Stimulated activated CD4-positive, alpha-beta T cell treated with anti-CD3 and anti-CD28 coated beads, Interleukin-12 subunit alpha, Interleukin-12 subunit beta, amount 100 ng/mL, for 48 hours (primary cell): ENCODE measurements around the gene ARCN1.

Source experiments
- DNase-seq, 3 donors: peaks; one replicate each; pipeline ENCODE4 v3.0.0-alpha.2; 2020; ENCODE audit warnings: low read depth in 2 of 3, low spot score in 1 of 3

Gene ARCN1

DNA sequence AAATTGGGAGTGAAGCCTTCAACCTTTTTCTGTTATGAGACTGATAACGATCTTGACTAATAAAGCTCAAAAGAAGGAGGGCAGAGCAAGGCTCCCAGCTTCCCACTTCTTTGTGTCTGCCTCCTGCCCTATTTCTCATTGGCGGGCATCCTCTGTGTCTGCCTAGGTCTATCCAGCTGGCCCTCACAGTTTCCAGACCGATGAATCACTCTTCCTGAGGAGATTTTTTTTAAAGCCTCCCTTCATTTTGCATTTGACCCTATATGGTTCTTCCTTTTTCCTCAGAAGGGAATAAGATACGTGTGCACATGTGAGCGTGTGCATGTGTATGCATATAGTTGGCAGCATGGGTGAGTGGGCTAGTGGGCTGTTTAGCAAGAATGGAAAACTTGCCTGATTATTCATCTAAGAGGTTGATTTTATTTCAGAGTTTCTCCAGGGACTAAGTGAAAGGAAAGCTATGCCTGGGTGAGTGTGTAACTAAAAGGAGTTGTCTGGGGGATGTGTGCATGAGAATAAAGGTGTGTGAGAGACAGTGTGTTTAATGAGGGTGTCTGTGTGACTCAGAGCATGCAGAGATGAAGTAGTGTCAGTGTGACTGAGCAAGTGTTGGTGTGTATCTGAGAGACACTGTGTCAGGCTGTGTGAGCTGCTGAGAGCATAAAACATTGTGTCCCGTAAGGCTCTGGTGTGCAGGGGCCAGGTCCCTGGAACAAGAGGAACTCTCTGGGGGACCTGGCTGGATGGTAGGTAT, 47.4 kb downstream of the ARCN1 start:
- no peak for DNase-seq

DNA sequence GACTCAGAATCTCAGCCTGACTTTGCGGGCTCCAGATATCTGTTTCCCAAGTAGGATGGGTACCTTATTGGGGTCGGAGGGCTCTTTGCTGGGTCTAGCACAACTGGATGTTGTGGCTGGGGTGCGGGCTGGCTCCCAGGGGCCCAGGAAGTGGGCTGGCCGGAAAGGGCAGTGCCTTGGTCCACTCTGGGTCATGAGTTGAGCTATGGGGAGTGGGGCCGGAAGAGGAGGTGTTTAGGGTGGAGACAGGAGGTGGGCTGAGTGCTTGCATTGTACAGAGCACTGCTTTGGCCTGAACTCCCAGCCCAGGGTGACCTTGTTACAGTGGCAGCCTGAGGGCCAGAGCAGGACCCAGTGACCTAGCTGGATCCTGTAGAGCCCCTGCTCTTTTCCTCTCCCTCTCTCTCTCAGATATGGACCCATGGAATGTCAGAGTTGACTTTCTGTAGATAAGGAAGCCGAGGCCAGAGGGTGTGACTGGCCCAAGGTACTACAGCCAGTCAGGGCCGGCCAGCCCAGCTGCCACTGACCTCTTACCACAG, 48.4 kb downstream of the ARCN1 start:
- no peak for DNase-seq

DNA sequence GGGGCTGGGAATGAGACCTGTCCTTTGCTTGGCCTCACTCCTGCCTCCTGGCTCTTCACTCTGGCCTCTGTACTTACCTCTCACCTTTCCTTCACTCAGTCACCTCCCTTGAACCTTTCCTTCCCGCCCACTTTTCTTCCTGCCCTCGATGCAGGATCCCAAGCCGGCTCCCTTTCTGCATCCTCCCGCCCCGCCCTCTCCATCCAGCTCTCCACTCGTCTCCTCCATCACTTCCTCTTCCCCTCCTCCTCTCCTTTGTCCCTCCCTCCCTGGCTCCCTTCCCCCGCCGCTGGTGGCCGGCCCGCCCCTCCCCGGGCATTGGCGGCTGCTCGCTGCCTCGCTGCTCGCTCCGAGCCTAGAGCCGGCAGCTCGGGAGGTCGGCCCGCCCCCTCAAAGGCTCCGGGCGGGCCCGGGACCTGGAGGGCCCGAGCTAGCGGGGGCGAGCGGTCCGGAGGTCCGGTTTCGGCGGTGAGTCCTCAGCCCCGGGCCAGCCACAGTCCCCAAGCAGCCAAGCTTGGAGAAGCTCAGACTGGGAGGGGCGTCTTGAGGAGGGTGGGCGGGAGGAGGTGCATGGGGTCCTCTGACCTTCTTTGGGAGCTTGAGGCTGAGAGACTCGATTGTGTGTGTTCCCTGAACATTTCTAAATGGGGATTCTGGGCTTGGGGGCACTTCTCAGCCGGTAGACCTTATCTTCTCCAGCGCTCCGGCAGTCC, 49.0 kb downstream of the ARCN1 start:
- DNase-seq = peak in 2 of 3 donors; percentile 11 to 30

GRCh38 chr11:118621784-118622375, 49.7 kb downstream of the ARCN1 start:
- DNase-seq = no peak

DNA sequence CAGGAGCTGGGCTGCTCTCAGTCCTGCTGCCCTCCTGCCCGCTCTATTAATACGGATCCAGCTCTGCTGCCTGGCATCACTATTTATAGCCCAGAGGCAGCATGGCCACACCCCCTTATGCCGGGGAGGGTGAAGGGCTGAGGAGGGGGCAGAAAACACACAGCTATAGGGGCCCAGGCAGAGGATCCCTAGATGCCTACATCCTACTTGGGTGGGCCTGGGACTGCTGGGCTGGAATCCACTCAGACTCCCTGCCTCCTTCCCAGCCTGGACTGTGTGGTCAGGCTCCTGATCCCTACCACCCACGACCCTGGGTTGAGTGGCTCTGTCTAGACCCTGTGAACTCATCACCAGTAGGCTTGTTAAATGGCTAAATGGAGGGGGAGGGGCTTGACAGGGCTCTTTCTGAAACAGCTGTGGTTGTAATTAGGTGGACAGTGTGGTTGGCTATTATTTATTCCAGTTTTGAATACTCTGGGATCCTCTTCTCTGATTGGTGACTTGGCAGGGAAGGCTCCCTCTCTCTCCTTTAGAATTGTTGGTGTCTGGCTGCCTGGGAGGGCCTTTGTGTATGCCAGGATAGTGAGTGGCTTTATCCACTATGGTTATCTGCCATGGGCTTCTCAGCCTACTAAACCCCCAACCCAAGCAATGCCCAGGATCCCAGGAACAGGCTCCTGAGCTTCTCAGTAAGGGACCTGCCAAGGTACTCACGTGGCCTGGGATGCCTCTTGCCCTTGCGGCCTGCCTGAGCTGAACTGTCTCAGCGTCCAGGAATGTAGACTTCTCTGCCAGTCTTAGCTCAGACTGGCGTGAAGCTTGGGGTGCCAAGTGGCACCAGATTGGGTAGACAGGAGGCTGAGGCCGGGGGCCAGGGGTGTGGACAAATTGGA, 50.4 kb downstream of the ARCN1 start:
- DNase-seq = no peak

DNA sequence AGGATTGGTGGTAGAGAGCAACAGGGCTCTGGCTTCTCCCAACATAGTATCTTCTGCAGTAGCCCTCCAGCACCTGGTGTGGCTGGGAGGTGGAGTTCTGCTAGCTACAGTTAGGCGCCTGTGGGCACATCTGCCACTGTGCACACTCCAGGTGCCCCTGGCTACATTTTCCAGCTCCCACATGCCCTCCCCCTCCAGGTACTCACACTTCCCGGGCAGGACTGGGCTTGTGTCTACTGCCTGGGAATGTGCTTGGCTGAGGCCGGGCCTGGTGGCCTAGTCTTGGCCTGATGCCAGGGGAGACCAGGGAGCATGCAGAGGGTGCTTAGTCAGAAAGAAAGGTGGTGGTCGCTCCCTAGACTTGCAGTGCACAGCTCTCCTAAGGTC, 51.1 kb downstream of the ARCN1 start:
- no peak for DNase-seq

GRCh38 chr11:118625036-118625690, 53.0 kb downstream of the ARCN1 start:
- no peak for DNase-seq

GRCh38 chr11:118625976-118626375, 53.8 kb downstream of the ARCN1 start:
- no peak for DNase-seq

GRCh38 chr11:118627566-118627965, 55.4 kb downstream of the ARCN1 start:
- no peak for DNase-seq

- DNase-seq = no peak
Observed at GRCh38 chr11:118628031-118628430, 55.8 kb downstream of the ARCN1 start.

DNA sequence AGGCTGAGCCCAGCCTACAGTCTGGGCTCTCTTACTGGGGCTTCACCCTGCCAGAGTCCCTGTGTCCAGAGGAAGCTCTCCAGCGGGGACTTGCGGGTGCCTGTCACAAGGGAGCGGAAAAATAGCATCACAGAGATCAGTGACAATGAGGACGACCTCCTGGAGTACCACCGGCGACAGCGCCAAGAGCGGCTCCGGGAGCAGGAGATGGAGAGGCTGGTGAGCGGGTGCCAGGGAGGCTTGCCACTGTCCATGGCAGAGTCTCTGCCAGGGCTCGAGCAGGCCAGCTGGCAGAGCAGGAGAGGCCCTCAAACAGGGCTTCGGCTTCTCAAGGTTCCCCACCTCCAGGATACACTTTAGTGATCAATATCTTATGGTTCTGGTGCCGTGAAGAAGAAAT, 56.2 kb downstream of the ARCN1 start:
- DNase-seq = no peak

DNA sequence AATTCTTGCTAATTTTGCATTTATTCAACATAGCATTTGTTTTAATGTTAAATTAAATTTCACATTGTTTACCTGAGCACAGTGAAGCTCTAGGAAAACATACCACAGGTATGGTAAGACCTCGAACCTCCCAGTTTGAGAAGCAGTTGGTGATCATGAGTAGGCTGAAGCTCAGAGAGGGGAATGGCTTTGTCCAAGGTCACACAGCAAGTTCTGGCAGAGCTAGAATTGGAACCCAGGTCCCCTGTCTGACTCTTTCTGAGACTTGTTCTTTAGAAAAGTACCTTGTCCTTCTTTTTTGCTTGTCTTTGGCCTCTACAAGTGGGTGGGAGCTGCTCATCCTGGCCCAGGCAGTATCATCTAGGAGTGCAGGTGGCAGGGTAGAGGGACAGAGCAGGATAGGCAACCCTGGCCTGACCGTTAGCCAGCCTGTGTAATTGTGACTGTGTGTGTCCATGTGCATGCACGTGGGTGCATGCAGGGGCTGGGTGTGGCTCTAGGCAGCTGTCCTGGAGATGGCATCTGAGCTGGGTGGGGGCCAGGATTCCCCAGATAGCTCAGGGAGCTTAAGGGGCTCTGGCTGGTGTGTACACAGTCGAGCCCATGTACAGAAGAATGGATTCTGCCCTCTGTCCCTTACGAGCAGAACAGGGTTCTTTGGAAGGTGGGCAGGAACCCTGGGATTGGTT, 56.8 kb downstream of the ARCN1 start:
- no peak for DNase-seq

DNA sequence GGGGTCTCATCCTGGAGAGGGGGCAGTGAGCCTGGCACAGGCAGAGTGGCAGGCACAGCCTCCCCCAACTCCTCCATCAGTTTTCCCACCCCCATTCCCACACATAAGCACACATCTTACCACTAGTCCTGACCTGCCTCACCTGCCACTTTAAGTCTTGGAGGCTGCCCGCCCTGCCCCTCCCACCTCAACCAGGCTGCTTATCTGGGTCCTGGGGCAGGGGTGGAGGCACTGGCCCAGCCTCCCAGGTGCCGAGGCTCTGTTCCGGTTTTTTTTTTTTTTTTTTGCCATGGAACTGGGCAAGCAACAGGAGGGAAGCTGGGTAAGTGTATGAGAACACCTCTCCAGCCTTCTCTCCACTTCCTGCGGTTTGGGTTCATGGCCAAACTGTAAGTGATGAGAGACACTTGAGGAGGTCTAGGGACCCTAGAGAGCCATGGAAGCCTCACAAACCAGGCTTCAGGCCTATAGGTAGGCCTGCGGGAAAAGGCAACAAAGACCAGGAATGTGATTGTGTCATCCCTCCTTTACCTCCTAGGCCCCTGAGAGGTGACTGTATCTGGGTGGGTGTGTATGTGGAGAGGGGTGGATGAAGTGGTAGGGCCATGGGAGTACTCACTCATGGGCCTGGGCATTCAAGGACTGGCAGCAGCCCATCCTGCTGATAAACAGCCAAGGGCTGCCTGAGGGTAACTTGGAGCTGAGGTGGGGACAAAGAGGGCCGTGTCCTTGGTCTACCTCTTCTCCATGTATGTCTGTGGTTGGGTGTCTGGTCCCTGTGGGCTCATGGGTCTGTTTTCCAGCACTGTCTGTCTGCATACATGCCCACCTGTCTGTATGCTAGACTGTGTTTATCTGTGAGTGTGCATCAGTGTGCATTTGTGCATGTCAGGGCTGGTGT, 57.8 kb downstream of the ARCN1 start:
- DNase-seq = no peak

DNA sequence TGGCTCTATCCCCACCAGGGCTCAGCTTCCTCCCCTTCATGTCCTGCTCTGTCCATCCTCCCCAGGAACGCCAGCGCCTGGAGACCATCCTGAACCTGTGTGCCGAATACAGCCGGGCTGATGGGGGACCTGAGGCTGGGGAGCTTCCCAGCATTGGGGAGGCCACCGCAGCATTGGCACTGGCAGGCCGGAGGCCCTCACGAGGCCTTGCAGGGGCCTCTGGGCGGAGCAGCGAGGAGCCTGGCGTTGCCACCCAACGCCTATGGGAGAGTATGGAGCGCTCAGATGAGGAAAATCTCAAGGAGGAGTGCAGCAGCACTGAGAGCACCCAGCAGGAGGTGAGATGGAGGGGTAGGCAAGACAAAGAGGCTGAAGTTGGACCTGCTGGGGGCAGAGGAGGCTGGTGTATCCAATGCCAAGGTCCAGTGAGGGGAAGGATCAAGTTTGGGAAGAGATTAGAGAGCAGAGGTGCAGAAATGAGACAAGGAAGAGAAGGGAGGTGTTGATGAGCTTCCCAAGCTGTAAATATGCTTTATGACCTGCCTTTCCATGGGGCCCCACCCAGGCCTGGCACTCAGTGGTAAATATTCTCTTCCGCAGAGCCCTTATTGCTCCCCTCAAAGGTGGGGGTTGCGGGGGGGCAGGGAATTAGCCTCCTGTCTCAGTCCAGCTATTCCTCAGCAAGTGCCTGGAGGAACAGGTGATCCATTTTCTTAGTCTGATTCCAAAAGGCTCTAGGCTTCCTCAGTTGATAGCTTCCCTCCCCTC, 59.1 kb downstream of the ARCN1 start:
- DNase-seq = no peak

- no peak for DNase-seq
Observed at GRCh38 chr11:118632577-118633318, 60.5 kb downstream of the ARCN1 start.

DNA sequence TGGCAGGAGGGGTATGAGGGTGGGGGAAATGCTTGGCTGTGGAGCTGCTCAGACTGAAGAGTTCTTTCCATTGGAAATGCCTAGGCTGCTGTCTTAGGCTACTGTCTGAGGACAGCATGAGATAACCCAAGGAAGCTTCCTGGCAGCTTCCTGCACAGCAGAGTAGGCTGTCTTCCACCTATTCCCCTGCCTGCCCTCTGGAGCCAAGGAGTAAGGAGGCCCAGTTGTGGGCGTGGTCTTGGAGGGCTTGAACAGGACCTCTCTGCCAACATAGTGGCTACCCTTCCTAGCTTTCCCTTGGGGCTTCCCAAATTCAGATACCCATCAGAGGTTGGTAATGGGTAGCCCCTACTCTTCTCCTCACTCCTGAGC, 61.1 kb downstream of the ARCN1 start:
- no peak for DNase-seq

DNA sequence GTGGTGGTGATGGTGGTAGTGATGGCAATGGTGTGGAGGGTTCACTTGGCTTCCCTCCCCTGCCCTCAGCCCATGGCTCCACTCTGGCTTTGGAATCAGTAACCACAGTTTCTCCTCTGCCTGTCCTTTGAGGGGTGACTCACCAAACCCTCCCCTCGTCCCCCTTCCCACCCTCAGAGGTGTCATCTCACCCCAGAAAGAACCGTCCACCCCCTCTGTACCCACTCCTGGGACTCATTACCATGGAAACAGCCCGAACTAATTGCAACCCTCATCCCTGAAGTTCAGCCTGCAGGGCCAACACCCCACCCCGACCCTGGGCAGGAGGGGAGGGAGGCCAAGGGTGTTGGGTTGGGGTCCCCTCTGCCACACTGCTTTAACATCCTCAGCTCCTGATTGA, 61.8 kb downstream of the ARCN1 start:
- no peak for DNase-seq
